H1 (cell line): ENCODE data around the gene OR2C1. TPM values are rescaled to one million over a fixed set of nuclear protein-coding genes. Genes with fewer than 3 reads are reported as not detected.

Source experiments
- CTCF ChIA-PET: fragments of 300-600 bp; sonication (Branson Sonifier 250); formaldehyde crosslinking; loops from one replicate; lab custom pipeline; 2021; ENCODE audit not compliant: partially characterized antibody; lab: Charles Lee
- POLR2A ChIA-PET: fragments of 300-600 bp; sonication (Branson Sonifier 250); formaldehyde crosslinking; loops from one replicate; lab custom pipeline; 2021; ENCODE audit warnings: inconsistent platforms; ENCODE audit not compliant: partially characterized antibody; lab: Charles Lee
- DNase-seq, 2 experiments: peaks; one replicate each; pipeline versions ENCODE4 v3.0.0 to v3.0.0-alpha.2; 2010 to 2022; ENCODE audit warnings: low spot score in 2 of 2, low read depth in 1 of 2, mixed read lengths in 1 of 2
- FAIRE-seq: peaks from 2 replicates; lab custom pipeline; 2011; peaks lifted over from hg19 to GRCh38; lab: Jason Lieb, UNC
- H2AFZ ChIP-seq: 2 replicates; pipeline ENCODE4 v1.8.1; 2012; ENCODE audit warnings: low read length, inconsistent platforms
- H2AK5ac ChIP-seq: 2 replicates; pipeline ENCODE4 v1.6.1; 2013; ENCODE audit warnings: low read depth, low read length
- H2BK120ac ChIP-seq: replicated peaks from 2 replicates; pipeline ENCODE3; 2013; ENCODE audit warnings: low read depth, low read length, inconsistent platforms
- H2BK12ac ChIP-seq: 2 replicates; pipeline ENCODE4 v1.6.1; 2013; ENCODE audit warnings: low read depth, low read length
- H2BK15ac ChIP-seq: 2 replicates; pipeline ENCODE4 v1.6.1; 2013; ENCODE audit warnings: low read length
- H2BK20ac ChIP-seq: 2 replicates; pipeline ENCODE4 v1.6.1; 2013; ENCODE audit warnings: low read length
- H2BK5ac ChIP-seq: 2 replicates; pipeline ENCODE4 v1.6.1; 2013; ENCODE audit warnings: low read depth, low read length
- H3K14ac ChIP-seq: 2 replicates; pipeline ENCODE4 v1.6.1; 2013; ENCODE audit warnings: inconsistent platforms; ENCODE audit not compliant: insufficient read length
- H3K18ac ChIP-seq: 2 replicates; pipeline ENCODE4 v1.6.1; 2013; ENCODE audit warnings: low read length; ENCODE audit errors: extremely low read depth
- H3K23ac ChIP-seq: 2 replicates; pipeline ENCODE4 v1.6.1; 2013; ENCODE audit warnings: inconsistent platforms; ENCODE audit not compliant: insufficient read length
- H3K23me2 ChIP-seq: 2 replicates; pipeline ENCODE4 v1.6.1; 2013; ENCODE audit warnings: low read depth, low read length
- H3K27ac ChIP-seq: 2 replicates; pipeline ENCODE4 v1.6.1; 2011; ENCODE audit warnings: low read depth, low read length, inconsistent platforms
- H3K27me3 ChIP-seq, 4 experiments: replicated peaks in 1 of 4; 1 replicate in 1 of 4; 2 replicates in 3 of 4; pipeline versions ENCODE4 v1.6.1 to v1.8.1; 2011 to 2013; ENCODE audit warnings: low read length in 3 of 4, mild to moderate bottlenecking in 3 of 4, inconsistent platforms in 2 of 4, mixed read lengths in 2 of 4, moderate library complexity in 1 of 4; ENCODE audit not compliant: control insufficient read depth in 3 of 4, insufficient read depth in 3 of 4; ENCODE audit errors: extremely low read depth in 1 of 4
- H3K36me3 ChIP-seq, 4 experiments: 2 replicates each; pipeline versions ENCODE4 v1.6.1 to v1.8.1; 2011 to 2013; ENCODE audit warnings: mild to moderate bottlenecking in 4 of 4, low read length in 3 of 4, moderate library complexity in 2 of 4, control low read depth in 1 of 4, inconsistent platforms in 1 of 4; ENCODE audit not compliant: insufficient read depth in 4 of 4, control insufficient read depth in 2 of 4
- H3K4ac ChIP-seq: replicated peaks from 2 replicates; pipeline ENCODE3; 2013; ENCODE audit warnings: low read length, low read depth, mixed read lengths, inconsistent platforms; ENCODE audit not compliant: insufficient read length
- H3K4me1 ChIP-seq, 4 experiments: replicated peaks in 1 of 4; 1 replicate in 1 of 4; 2 replicates in 3 of 4; pipeline versions ENCODE4 v1.6.1 to v1.8.1; 2011 to 2013; ENCODE audit warnings: low read length in 3 of 4, inconsistent platforms in 2 of 4, mixed read lengths in 1 of 4; ENCODE audit not compliant: insufficient read depth in 4 of 4, control insufficient read depth in 3 of 4
- H3K4me2 ChIP-seq, 2 experiments: 2 replicates each; pipeline versions ENCODE4 v1.6.1 to v1.8.1; 2011 to 2013; ENCODE audit warnings: low read depth in 2 of 2, low read length in 2 of 2, control low read depth in 1 of 2, inconsistent platforms in 1 of 2, mild to moderate bottlenecking in 1 of 2; ENCODE audit not compliant: insufficient read depth in 1 of 2
- H3K4me3 ChIP-seq, 4 experiments: fragments of 200-600, 300-600 bp in 1 of 4; sonication (generic), shearing (Covaris generic), sonication (Bioruptor Twin) in 1 of 4; 2 replicates each; pipeline versions ENCODE4 v1.5.1 to v1.8.1; 2011 to 2016; ENCODE audit warnings: low read length in 4 of 4, low read depth in 3 of 4, control low read depth in 2 of 4, inconsistent platforms in 2 of 4, mild to moderate bottlenecking in 2 of 4, mixed read lengths in 1 of 4, moderate library complexity in 1 of 4; ENCODE audit not compliant: insufficient read depth in 2 of 4; ENCODE audit errors: extremely low read depth in 1 of 4
- H3K56ac ChIP-seq: replicated peaks from 2 replicates; pipeline ENCODE3; 2013; ENCODE audit warnings: low read depth, mild to moderate bottlenecking, mixed read lengths, low read length, inconsistent platforms; ENCODE audit not compliant: insufficient read length
- H3K79me1 ChIP-seq: 2 replicates; pipeline ENCODE4 v1.6.1; 2013; ENCODE audit warnings: low read depth, low read length, control low read depth
- H3K79me2 ChIP-seq, 2 experiments: 2 replicates each; pipeline versions ENCODE4 v1.6.1 to v1.8.1; 2012 to 2013; ENCODE audit warnings: low read length in 2 of 2, mild to moderate bottlenecking in 2 of 2, inconsistent platforms in 1 of 2; ENCODE audit not compliant: insufficient read depth in 2 of 2, control insufficient read depth in 1 of 2
- H3K9ac ChIP-seq, 4 experiments: replicated peaks in 1 of 4; 1 replicate in 1 of 4; 2 replicates in 3 of 4; pipeline versions ENCODE4 v1.6.1 to v1.8.1; 2011 to 2013; ENCODE audit warnings: low read depth in 3 of 4, low read length in 3 of 4, control low read depth in 2 of 4, mild to moderate bottlenecking in 2 of 4, moderate library complexity in 2 of 4, inconsistent platforms in 1 of 4; ENCODE audit errors: extremely low read depth in 1 of 4
- H3K9me3 ChIP-seq, 2 experiments: 2 replicates each; pipeline versions ENCODE4 v1.6.1 to v1.8.1; 2012 to 2013; ENCODE audit warnings: mild to moderate bottlenecking in 2 of 2, moderate library complexity in 2 of 2, control low read depth in 1 of 2, inconsistent platforms in 1 of 2, low read depth in 1 of 2, low read length in 1 of 2, mixed read lengths in 1 of 2; ENCODE audit not compliant: insufficient read depth in 2 of 2
- H4K20me1 ChIP-seq, 2 experiments: replicated peaks in 1 of 2; 2 replicates each; pipeline versions ENCODE3 to v1.8.1; 2011 to 2013; ENCODE audit warnings: inconsistent platforms in 2 of 2, low read length in 2 of 2, mild to moderate bottlenecking in 1 of 2; ENCODE audit not compliant: insufficient read depth in 2 of 2, control insufficient read depth in 1 of 2
- H4K5ac ChIP-seq: 2 replicates; pipeline ENCODE4 v1.6.1; 2013; ENCODE audit warnings: low read length, low read depth, mixed read lengths, inconsistent platforms; ENCODE audit not compliant: insufficient read length
- H4K8ac ChIP-seq: 2 replicates; pipeline ENCODE4 v1.8.0; 2013; ENCODE audit warnings: mild to moderate bottlenecking, moderate library complexity, low read length, inconsistent platforms; ENCODE audit not compliant: insufficient read depth; ENCODE audit errors: extremely low read depth
- H4K91ac ChIP-seq: replicated peaks from 2 replicates; pipeline ENCODE3; 2013; ENCODE audit warnings: low read length, mixed read lengths, inconsistent platforms; ENCODE audit not compliant: insufficient read length
- CEBPB ChIP-seq: IDR thresholded peaks from 2 replicates; pipeline ENCODE4 v1.6.1; 2012; ENCODE audit warnings: low read depth, low read length
- HDAC6 ChIP-seq: IDR thresholded peaks from one replicate; pipeline ENCODE4 v1.7.1; 2012; ENCODE audit warnings: low read depth, mild to moderate bottlenecking, inconsistent platforms, low read length, moderate library complexity
- NANOG ChIP-seq: IDR thresholded peaks from 2 replicates; pipeline ENCODE4 v1.6.1; 2011; ENCODE audit warnings: low read length, low read depth, mild to moderate bottlenecking, inconsistent platforms; ENCODE audit not compliant: insufficient read depth, poor library complexity, severe bottlenecking
- NRF1 ChIP-seq: IDR thresholded peaks from 2 replicates; pipeline ENCODE4 v1.6.1; 2011; ENCODE audit warnings: mild to moderate bottlenecking, low read depth, low read length, improper control_type of control experiment
- USF2 ChIP-seq: IDR thresholded peaks from 2 replicates; pipeline ENCODE4 v1.6.1; 2011; ENCODE audit warnings: low read length, improper control_type of control experiment
- WGBS, 2 experiments: shearing (Covaris generic) in 1 of 2; methylation state at CpG; one replicate each; pipeline versions ENCODE4 v1.1.6 to v1.1.7; 2013 to 2015; ENCODE audit warnings: low lambda C conversion rate in 2 of 2, mixed read lengths in 2 of 2, inconsistent platforms in 1 of 2, low coverage in 1 of 2, missing lambda C conversion rate in 1 of 2; ENCODE audit not compliant: insufficient replicate concordance in 2 of 2, insufficient coverage in 1 of 2, insufficient read length in 1 of 2; ENCODE audit errors: extremely low coverage in 1 of 2, missing lambda C conversion rate in 1 of 2; 5-methylcytosine and 5-hydroxymethylcytosine counted together
- long read RNA-seq, 2 experiments: library from RNA in 1 of 2; library from capped mRNA in 1 of 2; stranded (forward); transcript quantifications; one replicate each; pipeline ENCODE4 v2.0.0, GENCODE V29; 2021; ENCODE audit warnings: inconsistent platforms in 1 of 2
- polyA minus RNA-seq, 3 experiments: library from RNA; depleted of rRNA, polyadenylated mRNA; stranded (reverse); fragments of >200 nt; gene quantifications; 1 replicate in 2 of 3; 2 replicates in 1 of 3; pipeline ENCODE4 v1.2.3, GENCODE V29; 2011
- polyA plus RNA-seq, 7 experiments: library from polyadenylated mRNA; depleted of rRNA in 3 of 7; stranded (reverse) in 5 of 7; unstranded in 2 of 7; fragments of >200 nt in 5 of 7; fragments of 200-250 nt in 2 of 7; gene quantifications; 1 replicate in 5 of 7; 2 replicates in 1 of 7; 4 replicates in 1 of 7; pipeline versions ENCODE4 v1.2.1 to v1.2.3, GENCODE V29; 2011 to 2013; ENCODE audit warnings: missing spikeins in 2 of 7, mixed read lengths in 2 of 7
- total RNA-seq: library from RNA; stranded (reverse); fragmentation: NEBNext Ultra II Directional; extraction: Animal tissue kit (Norgen Biotek cat#: 25700); gene quantifications from 2 replicates; pipeline ENCODE4 v1.2.1, GENCODE V29; 2021

OR2C1 gene
- total RNA-seq, result not detected in 2 replicates
- not detected in 2 replicates for polyA plus RNA-seq (2011; rRNA removed)
- not detected for polyA plus RNA-seq (2011; cell fraction: cytosol; rRNA removed)
- polyA plus RNA-seq (2011; cell fraction: nucleus; rRNA removed), result not detected
- polyA plus RNA-seq (2012, experiment 1 of 2), result not detected in 4 replicates
- not detected for polyA plus RNA-seq (2012, experiment 2 of 2)
- not detected for polyA plus RNA-seq (2013, experiment 1 of 2)
- polyA plus RNA-seq (2013, experiment 2 of 2), result not detected
- 0.32 TPM in 1 of 2 replicates, not detected in the other for polyA minus RNA-seq (2011; rRNA and poly(A)+ RNA removed)
- not detected for polyA minus RNA-seq (2011; cell fraction: cytosol; rRNA and poly(A)+ RNA removed)
- polyA minus RNA-seq (2011; cell fraction: nucleus; rRNA and poly(A)+ RNA removed), result not detected
- long read RNA-seq, experiment 1, result 0 reads
- long read RNA-seq, experiment 2, result 0 reads

- H4K8ac ChIP-seq, result no peak within 1 kb of the TSS
- no peak within 1 kb of the TSS for H3K9ac ChIP-seq
- no peak within 1 kb of the TSS for H3K4ac ChIP-seq
- no peak within 1 kb of the TSS for H4K91ac ChIP-seq
- H2BK20ac ChIP-seq, result no peak within 1 kb of the TSS
- no peak within 1 kb of the TSS for H2BK5ac ChIP-seq
- DNase-seq (no peak), FAIRE-seq (no peak)
- no peak within 1 kb of the TSS for H3K4me2 ChIP-seq
- no peak within 1 kb of the TSS for H4K5ac ChIP-seq
- no peak within 1 kb of the TSS for H3K4me3 ChIP-seq
- no peaks in the 10 kb centered on the region for H3K36me3 ChIP-seq
- no peak within 1 kb of the TSS for H2BK12ac ChIP-seq
- no peak within 1 kb of the TSS for H3K27ac ChIP-seq
- H4K20me1 ChIP-seq, result no peaks in the 10 kb centered on the region
- no peak within 1 kb of the TSS for H3K23ac ChIP-seq
- no peak within 1 kb of the TSS for H2AK5ac ChIP-seq
- no peaks in the 10 kb centered on the region for H3K23me2 ChIP-seq
- no peak within 1 kb of the TSS for H2BK15ac ChIP-seq
- H3K27me3 ChIP-seq, result peaks cover 0 to 2% (median 0%) of the 10 kb centered on the region in 4 experiments; a peak in 1 of 7 replicates
- no peaks in the 10 kb centered on the region for H3K79me2 ChIP-seq
- no peak within 1 kb of the TSS for H3K14ac ChIP-seq
- no peaks in the 10 kb centered on the region for H3K79me1 ChIP-seq
- H3K9me3 ChIP-seq, result peaks cover 32 to 42% of the 10 kb centered on the region in 2 experiments
- no peak within 1 kb of the TSS for H3K56ac ChIP-seq
- H3K4me1 ChIP-seq, result no peaks in the 10 kb centered on the region
- POLR2A ChIA-PET, result no interaction called here
- H3K18ac ChIP-seq, result no peak within 1 kb of the TSS
- H2AFZ ChIP-seq, result no peak within 1 kb of the TSS
- CTCF ChIA-PET, result interaction anchor here (0.7 to 1.0 kb wide), 2 partner anchors 10 to 88 kb away, joined by 3 read pairs; no protein-coding TSS in a partner anchor
- 66% methylated on average over 3 of the region's 3 CpGs; no CpG with 5 or more reads in 1 of the 2 experiments for WGBS, 2 experiments
- H2BK120ac ChIP-seq, result no peak within 1 kb of the TSS
- TF ChIP-seq HDAC6, result no peak
- TF ChIP-seq CEBPB, result no peak
- TF ChIP-seq NANOG, result no peak
- no peak for TF ChIP-seq NRF1
- no peak for TF ChIP-seq USF2
These were observed at the start of gene OR2C1 for GRCh38 chr16:3355589-3355988. OR2C1 (plus strand) TSS chr16:3355889; CDS start chr16:3355941, 52 bp downstream.
